GM18517 (cell line): ENCODE measurements around the gene TMEM170A.
"Not testable (repeated sequence)": the region's sequence is repeated elsewhere in the genome, so short reads cannot be mapped to it uniquely, and the experiment has no call there.

ENCODE experiments used
- ATAC-seq: cut with Tn5 transposase; IDR thresholded peaks from one replicate; pipeline ENCODE4 v1.9.1; 2021; ENCODE audit warnings: mild to moderate bottlenecking, moderate library complexity; ENCODE audit not compliant: unreplicated experiment

Gene TMEM170A

GRCh38 chr16:75456971-75457370 is 7.5 kb downstream of the TMEM170A start:
- ATAC-seq = no peak

- not testable (repeated sequence) for ATAC-seq
These were observed 8.0 kb downstream of the TMEM170A start for GRCh38 chr16:75456486-75456885.

- no peak for ATAC-seq
These were observed 8.8 kb downstream of the TMEM170A start for GRCh38 chr16:75455677-75456076.

- no peak for ATAC-seq
These were observed 11.9 kb downstream of the TMEM170A start for GRCh38 chr16:75452464-75453190.

- ATAC-seq = no peak
These were observed 18.1 kb downstream of the TMEM170A start for GRCh38 chr16:75446416-75446815.

GRCh38 chr16:75445298-75445697 is 19.2 kb downstream of the TMEM170A start:
- no peak for ATAC-seq

GRCh38 chr16:75443298-75443697 is 21.2 kb downstream of the TMEM170A start:
- no peak for ATAC-seq

- ATAC-seq = peak; percentile 75
These were observed 30.6 kb downstream of the TMEM170A start for GRCh38 chr16:75433732-75434413.

GRCh38 chr16:75432828-75433731 is 31.4 kb downstream of the TMEM170A start, which contains the start of gene CFDP1:
Gene CFDP1 (minus strand): TSS chr16:75433503. CDS start chr16:75433352, 151 bp downstream.
- ATAC-seq = peak; percentile 88

GRCh38 chr16:75429621-75430403 is 34.7 kb downstream of the TMEM170A start:
- ATAC-seq = no peak

- not testable (repeated sequence) for ATAC-seq
These were observed 38.0 kb downstream of the TMEM170A start for GRCh38 chr16:75426524-75426923.

- not testable (repeated sequence) for ATAC-seq
These were observed 40.3 kb downstream of the TMEM170A start for GRCh38 chr16:75424105-75424762.

- no peak for ATAC-seq
These were observed 40.8 kb downstream of the TMEM170A start for GRCh38 chr16:75423723-75424104.

GRCh38 chr16:75421820-75422126 is 42.7 kb downstream of the TMEM170A start:
- no peak for ATAC-seq

- peak; percentile 69 for ATAC-seq
These were observed 43.3 kb downstream of the TMEM170A start for GRCh38 chr16:75420987-75421819.

- ATAC-seq = no peak
These were observed 47.5 kb downstream of the TMEM170A start for GRCh38 chr16:75416904-75417565.

GRCh38 chr16:75415169-75415905 is 49.2 kb downstream of the TMEM170A start:
- no peak for ATAC-seq

GRCh38 chr16:75413951-75414350 is 50.5 kb downstream of the TMEM170A start:
- no peak for ATAC-seq
